GM12891 (cell line): ENCODE results near the gene FAM222B.

Source experiments
- POLR2A ChIP-seq: IDR thresholded peaks from 2 replicates; pipeline ENCODE4 v1.6.1; 2011; ENCODE audit warnings: low read depth, low read length, control low read depth
- TAF1 ChIP-seq: IDR thresholded peaks from 2 replicates; pipeline ENCODE4 v1.6.1; 2011; ENCODE audit warnings: low read depth, low read length, control low read depth

DNA sequence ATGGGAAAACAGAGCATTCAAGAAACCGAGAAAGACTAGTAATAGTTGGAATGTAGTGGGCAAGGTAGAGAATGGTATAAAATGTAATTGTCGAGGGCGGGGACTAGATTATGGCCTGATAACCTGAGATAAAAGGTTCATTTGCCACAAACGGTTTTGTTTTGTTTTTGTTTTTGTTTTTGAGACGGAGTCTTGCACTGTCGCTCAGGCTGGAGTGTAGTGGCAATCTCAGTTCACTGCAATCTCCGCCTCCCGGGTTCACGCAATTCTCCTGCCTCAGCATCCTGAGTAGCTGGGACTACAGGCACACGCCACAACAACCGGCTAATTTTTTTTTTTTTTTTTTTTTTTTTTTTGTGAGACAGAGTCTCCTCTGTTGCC lies 112.7 kb downstream of the FAM222B start:
- TF ChIP-seq POLR2A (no peak), TAF1 (no peak)
